CD4-positive, alpha-beta T cell treated with Interleukin-6 at 100 ng/mL for 8 hours (primary cell): ENCODE data around the gene ZNF618.

Source experiments
- DNase-seq: peaks from one replicate; pipeline ENCODE4 v3.0.0-alpha.2; 2020; ENCODE audit warnings: mixed read lengths, low spot score

Gene ZNF618

GRCh38 chr9:113957351-113957750 is 81.2 kb downstream of the ZNF618 start:
- no peak for DNase-seq

- no peak for DNase-seq
These were observed 81.8 kb downstream of the ZNF618 start for GRCh38 chr9:113957821-113958341.

GRCh38 chr9:113958556-113958955 is 82.4 kb downstream of the ZNF618 start:
- no peak for DNase-seq

GRCh38 chr9:113960768-113961167 is 84.7 kb downstream of the ZNF618 start:
- no peak for DNase-seq

- DNase-seq, result no peak
These were observed 86.3 kb downstream of the ZNF618 start for GRCh38 chr9:113962396-113962795.

GRCh38 chr9:113963017-113963620 is 87.0 kb downstream of the ZNF618 start:
- DNase-seq, result peak; percentile 5

- no peak for DNase-seq
These were observed 87.8 kb downstream of the ZNF618 start for GRCh38 chr9:113963696-113964494.

GRCh38 chr9:113964495-113965170 is 88.5 kb downstream of the ZNF618 start:
- DNase-seq, result no peak

- no peak for DNase-seq
These were observed 90.3 kb downstream of the ZNF618 start for GRCh38 chr9:113966394-113966793.

- no peak for DNase-seq
These were observed 91.3 kb downstream of the ZNF618 start for GRCh38 chr9:113967380-113967779.

- DNase-seq, result no peak
These were observed 93.2 kb downstream of the ZNF618 start for GRCh38 chr9:113969343-113969742.

- no peak for DNase-seq
These were observed 97.1 kb downstream of the ZNF618 start for GRCh38 chr9:113973226-113973625.

- no peak for DNase-seq
These were observed 97.9 kb downstream of the ZNF618 start for GRCh38 chr9:113973963-113974413.

GRCh38 chr9:113976915-113977314 is 100.8 kb downstream of the ZNF618 start:
- DNase-seq, result no peak

- no peak for DNase-seq
These were observed 102.7 kb downstream of the ZNF618 start for GRCh38 chr9:113978725-113979342.

- no peak for DNase-seq
These were observed 103.4 kb downstream of the ZNF618 start for GRCh38 chr9:113979343-113980127.

- no peak for DNase-seq
These were observed 108.7 kb downstream of the ZNF618 start for GRCh38 chr9:113984639-113985380.

GRCh38 chr9:113985968-113986585 is 110.0 kb downstream of the ZNF618 start:
- no peak for DNase-seq

GRCh38 chr9:113986931-113987330 is 110.8 kb downstream of the ZNF618 start:
- no peak for DNase-seq

- DNase-seq, result no peak
These were observed 111.4 kb downstream of the ZNF618 start for GRCh38 chr9:113987526-113987925.
